Stimulated activated effector memory CD8-positive, alpha-beta T cell treated with anti-CD3 and anti-CD28 coated beads, Interleukin-12 subunit alpha, Interleukin-12 subunit beta, amount 100 ng/mL, for 72 hours (primary cell): Measurements from ENCODE around the gene ARID5B.

ENCODE experiments used
- ATAC-seq: fragments of 150-1000 bp; cut with Tn5 transposase; 2 replicates; pipeline ENCODE4 v1.10.0; 2021
- DNase-seq, 2 donors: peaks; one replicate each; pipeline ENCODE4 v3.0.0; 2021 to 2022; ENCODE audit warnings: low spot score in 2 of 2
- H3K27ac Mint-ChIP-seq: one replicate; pipeline ENCODE4 v1.8.0; 2022; ENCODE audit warnings: mild to moderate bottlenecking, mixed read lengths
- H3K36me3 Mint-ChIP-seq: one replicate; pipeline ENCODE4 v1.8.0; 2022; ENCODE audit warnings: mild to moderate bottlenecking, mixed read lengths
- H3K4me1 Mint-ChIP-seq: one replicate; pipeline ENCODE4 v1.8.0; 2022; ENCODE audit warnings: mixed read lengths
- H3K4me3 Mint-ChIP-seq: one replicate; pipeline ENCODE4 v1.8.0; 2022; ENCODE audit warnings: mild to moderate bottlenecking, mixed read lengths
- H3K9me3 Mint-ChIP-seq: one replicate; pipeline ENCODE4 v1.8.0; 2022; ENCODE audit warnings: mixed read lengths

ARID5B gene

DNA sequence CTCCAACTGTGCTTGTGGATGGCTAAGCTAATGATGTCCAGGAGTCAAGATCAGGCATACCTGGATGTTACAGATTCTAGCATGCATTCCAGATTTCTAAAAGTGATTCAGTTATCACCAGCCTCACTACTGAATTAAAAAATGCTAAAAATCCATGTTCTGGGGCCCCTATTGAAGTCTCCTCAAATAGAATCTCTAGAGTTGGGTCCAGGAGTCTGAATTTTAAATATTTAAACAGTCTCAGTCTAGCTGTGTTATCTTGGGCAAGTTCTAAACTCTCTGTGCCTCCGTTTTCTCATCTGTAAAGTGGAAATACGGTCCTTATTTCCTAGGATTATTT is 5.0 kb downstream of the ARID5B start:
- Mint-ChIP-seq H3K27ac (no peak overlapping the region), H3K4me1 (peaks cover 25% of the 10 kb centered on the region), H3K36me3 (peaks cover 69% of the 10 kb centered on the region), H3K4me3 (no peak overlapping the region), H3K9me3 (no peaks in the 10 kb centered on the region)
- ATAC-seq (no peak), DNase-seq (no peak)

DNA sequence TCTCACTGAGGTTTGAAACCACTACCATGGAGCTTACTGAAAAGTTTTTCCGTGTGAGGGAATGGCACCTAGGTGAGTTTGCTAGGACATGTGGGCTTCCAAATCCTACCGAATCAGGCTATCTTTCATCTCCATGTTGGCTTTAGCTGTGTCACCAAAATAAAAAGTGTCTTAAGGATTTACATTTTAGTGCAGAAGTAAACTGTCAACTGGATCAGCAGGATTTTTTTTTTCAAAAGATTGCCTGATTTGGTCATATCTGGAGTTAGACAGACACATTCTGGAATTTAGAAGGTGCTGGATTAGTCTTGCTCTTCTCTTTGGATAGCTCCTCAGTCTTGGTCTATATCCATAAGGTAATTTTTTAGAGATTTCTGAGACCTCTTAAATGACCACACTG is 5.5 kb downstream of the ARID5B start:
- H3K4me3 Mint-ChIP-seq = no peak overlapping the region
- DNase-seq (no peak), ATAC-seq (no peak)
- peaks cover 28% of the 10 kb centered on the region for H3K4me1 Mint-ChIP-seq
- H3K36me3 Mint-ChIP-seq = peaks cover 68% of the 10 kb centered on the region
- no peaks in the 10 kb centered on the region for H3K9me3 Mint-ChIP-seq
- no peak overlapping the region for H3K27ac Mint-ChIP-seq

- H3K4me1 Mint-ChIP-seq = peaks cover 28% of the 10 kb centered on the region
- ATAC-seq = no peak
- no peaks in the 10 kb centered on the region for H3K9me3 Mint-ChIP-seq
- H3K36me3 Mint-ChIP-seq = peaks cover 63% of the 10 kb centered on the region
- no peak overlapping the region for H3K4me3 Mint-ChIP-seq
- no peak overlapping the region for H3K27ac Mint-ChIP-seq
- no peak for DNase-seq
These were observed 6.1 kb downstream of the ARID5B start for GRCh38 chr10:61907587-61907986.

DNA sequence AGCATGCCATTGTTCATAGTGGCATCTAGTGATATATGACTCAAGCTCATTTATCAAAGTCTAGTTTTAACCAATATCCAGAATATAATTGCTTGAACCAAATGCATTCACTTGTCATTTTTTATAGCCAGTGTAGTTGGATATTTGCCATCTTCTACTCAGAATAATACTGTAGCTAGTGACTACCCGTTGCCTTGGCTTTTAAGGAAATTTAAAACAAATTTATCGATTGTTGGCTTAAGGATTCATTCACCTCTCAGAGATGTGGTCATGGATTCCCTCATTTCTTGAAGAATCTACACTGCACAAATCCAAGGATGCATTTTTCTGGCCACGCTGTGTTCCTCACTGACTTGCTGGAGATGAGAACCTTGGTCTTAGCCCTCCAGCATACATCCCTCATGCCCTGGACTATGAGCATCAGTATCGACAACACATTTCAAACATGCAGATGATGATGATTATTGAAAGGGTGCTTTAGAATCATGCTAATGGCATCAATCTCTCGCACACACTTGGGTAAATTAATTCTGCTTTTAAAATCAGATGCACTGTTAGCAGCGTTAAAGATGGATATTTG is 8.8 kb downstream of the ARID5B start:
- no peak overlapping the region for H3K4me3 Mint-ChIP-seq
- no peak overlapping the region for H3K27ac Mint-ChIP-seq
- DNase-seq (no peak), ATAC-seq (no peak)
- H3K4me1 Mint-ChIP-seq = peaks cover 19% of the 10 kb centered on the region
- no peaks in the 10 kb centered on the region for H3K9me3 Mint-ChIP-seq
- peaks cover 62% of the 10 kb centered on the region for H3K36me3 Mint-ChIP-seq

DNA sequence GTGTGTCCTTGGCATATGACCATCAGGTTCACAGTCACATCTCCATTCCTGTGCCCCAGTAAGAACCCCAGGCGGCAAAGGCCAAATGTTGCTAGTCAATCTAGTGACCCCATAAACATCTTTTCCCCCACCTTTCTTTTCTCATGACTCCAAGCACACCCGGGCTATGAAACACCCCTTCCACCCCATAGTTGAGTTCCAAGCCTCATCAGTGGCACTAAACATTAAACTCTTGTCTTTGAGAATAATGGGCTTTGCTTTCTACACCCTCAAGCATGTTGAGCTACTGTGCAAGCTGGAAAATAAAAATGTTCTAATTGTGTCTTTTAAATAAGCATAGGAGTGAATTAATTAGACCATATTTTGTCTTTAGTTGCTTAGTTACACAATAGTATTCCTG is 9.4 kb downstream of the ARID5B start:
- Mint-ChIP-seq H3K27ac (no peak overlapping the region), H3K36me3 (peaks cover 63% of the 10 kb centered on the region), H3K4me1 (peaks cover 14% of the 10 kb centered on the region), H3K9me3 (no peaks in the 10 kb centered on the region), H3K4me3 (no peak overlapping the region)
- no peak for DNase-seq
- no peak for ATAC-seq

DNA sequence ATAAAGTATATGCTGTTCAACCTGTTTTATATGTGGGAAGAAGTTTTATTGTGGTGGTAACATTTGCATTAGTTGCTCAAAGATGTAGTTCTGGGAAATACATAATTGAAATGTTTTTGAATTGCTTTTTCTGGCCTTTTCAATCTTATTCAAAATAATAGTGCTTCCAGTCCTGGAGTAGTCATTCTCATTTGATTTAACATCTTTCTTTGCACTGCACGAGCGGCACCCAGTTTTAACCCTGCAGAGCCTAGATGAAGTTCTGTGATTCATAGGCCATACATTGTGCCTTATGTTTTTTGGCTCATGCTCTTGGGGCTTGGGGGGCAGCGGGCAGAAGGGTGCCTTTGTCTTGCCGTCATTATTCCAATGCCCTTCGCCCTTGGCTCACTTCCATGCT is 9.9 kb downstream of the ARID5B start:
- no peak for ATAC-seq
- Mint-ChIP-seq H3K27ac (no peak overlapping the region), H3K36me3 (peaks cover 68% of the 10 kb centered on the region), H3K4me1 (peaks cover 12% of the 10 kb centered on the region), H3K4me3 (no peak overlapping the region), H3K9me3 (no peaks in the 10 kb centered on the region)
- no peak for DNase-seq

GRCh38 chr10:61912981-61913380 is 11.5 kb downstream of the ARID5B start:
- DNase-seq = no peak
- peaks cover 72% of the 10 kb centered on the region for H3K36me3 Mint-ChIP-seq
- H3K4me1 Mint-ChIP-seq = peaks cover 20% of the 10 kb centered on the region
- no peak for ATAC-seq
- H3K27ac Mint-ChIP-seq = no peak overlapping the region
- no peak overlapping the region for H3K4me3 Mint-ChIP-seq
- peaks cover 5% of the 10 kb centered on the region for H3K9me3 Mint-ChIP-seq

- no peak for ATAC-seq
- peaks cover 31% of the 10 kb centered on the region for H3K4me1 Mint-ChIP-seq
- no peak overlapping the region for H3K4me3 Mint-ChIP-seq
- no peak for DNase-seq
- H3K27ac Mint-ChIP-seq = no peak overlapping the region
- peaks cover 5% of the 10 kb centered on the region for H3K9me3 Mint-ChIP-seq
- H3K36me3 Mint-ChIP-seq = peaks cover 72% of the 10 kb centered on the region
These were observed 16.6 kb downstream of the ARID5B start for GRCh38 chr10:61918140-61918539.

DNA sequence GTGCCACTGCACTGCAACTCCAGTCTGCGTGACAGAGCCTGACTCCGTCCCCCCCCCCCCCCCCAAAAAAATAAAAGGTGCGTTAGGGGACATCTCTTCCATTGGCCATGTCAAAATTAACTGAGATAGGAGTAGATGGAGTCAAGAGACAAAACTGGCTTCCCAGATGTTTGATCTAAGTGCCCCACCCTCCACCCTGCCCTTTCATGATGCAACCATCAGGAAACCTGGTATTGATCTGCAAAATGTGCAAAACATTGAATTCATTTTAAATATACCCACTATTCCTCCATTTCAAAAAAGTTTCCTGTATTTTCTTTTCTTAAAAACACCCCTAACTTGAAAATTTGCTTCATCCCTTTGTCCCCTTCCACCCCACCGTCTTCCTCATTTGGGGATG is 17.5 kb downstream of the ARID5B start:
- Mint-ChIP-seq H3K9me3 (peaks cover 5% of the 10 kb centered on the region), H3K4me1 (peaks cover 38% of the 10 kb centered on the region)

GRCh38 chr10:61919646-61920215 is 18.2 kb downstream of the ARID5B start:
- H3K9me3 Mint-ChIP-seq = peaks cover 5% of the 10 kb centered on the region
- no peak for ATAC-seq
- H3K4me3 Mint-ChIP-seq = no peak overlapping the region
- H3K36me3 Mint-ChIP-seq = peaks cover 74% of the 10 kb centered on the region
- no peak for DNase-seq
- H3K4me1 Mint-ChIP-seq = peaks cover 38% of the 10 kb centered on the region
- no peak overlapping the region for H3K27ac Mint-ChIP-seq

More for the DNA sequence above, 17.5 kb downstream of the ARID5B start:
- Mint-ChIP-seq H3K4me3 (no peak overlapping the region), H3K36me3 (peaks cover 72% of the 10 kb centered on the region), H3K27ac (no peak overlapping the region)
- DNase-seq (no peak), ATAC-seq (no peak)

DNA sequence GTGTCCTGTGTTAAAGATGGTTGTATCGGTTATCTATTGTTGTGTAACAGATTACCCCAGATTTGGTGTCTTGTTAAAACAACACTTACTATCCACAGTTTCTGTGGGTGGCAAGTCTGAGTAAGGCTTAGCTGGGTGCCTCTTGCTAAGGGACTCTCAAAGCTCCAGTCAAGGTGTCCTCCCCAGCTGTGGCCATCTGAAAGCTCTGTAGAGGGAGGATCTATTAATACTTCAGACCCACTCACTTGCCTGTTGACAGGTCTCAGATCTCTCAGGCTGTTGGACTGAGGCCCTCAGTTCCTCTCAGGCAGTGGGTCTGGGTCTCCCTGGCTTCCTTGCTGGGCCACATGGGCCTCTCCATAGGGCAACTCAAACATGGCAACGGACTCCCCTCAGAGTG is 19.6 kb downstream of the ARID5B start:
- peaks cover 76% of the 10 kb centered on the region for H3K36me3 Mint-ChIP-seq
- DNase-seq (no peak), ATAC-seq (no peak)
- H3K27ac Mint-ChIP-seq = no peak overlapping the region
- no peak overlapping the region for H3K4me3 Mint-ChIP-seq
- peaks cover 5% of the 10 kb centered on the region for H3K9me3 Mint-ChIP-seq
- H3K4me1 Mint-ChIP-seq = peaks cover 38% of the 10 kb centered on the region

DNA sequence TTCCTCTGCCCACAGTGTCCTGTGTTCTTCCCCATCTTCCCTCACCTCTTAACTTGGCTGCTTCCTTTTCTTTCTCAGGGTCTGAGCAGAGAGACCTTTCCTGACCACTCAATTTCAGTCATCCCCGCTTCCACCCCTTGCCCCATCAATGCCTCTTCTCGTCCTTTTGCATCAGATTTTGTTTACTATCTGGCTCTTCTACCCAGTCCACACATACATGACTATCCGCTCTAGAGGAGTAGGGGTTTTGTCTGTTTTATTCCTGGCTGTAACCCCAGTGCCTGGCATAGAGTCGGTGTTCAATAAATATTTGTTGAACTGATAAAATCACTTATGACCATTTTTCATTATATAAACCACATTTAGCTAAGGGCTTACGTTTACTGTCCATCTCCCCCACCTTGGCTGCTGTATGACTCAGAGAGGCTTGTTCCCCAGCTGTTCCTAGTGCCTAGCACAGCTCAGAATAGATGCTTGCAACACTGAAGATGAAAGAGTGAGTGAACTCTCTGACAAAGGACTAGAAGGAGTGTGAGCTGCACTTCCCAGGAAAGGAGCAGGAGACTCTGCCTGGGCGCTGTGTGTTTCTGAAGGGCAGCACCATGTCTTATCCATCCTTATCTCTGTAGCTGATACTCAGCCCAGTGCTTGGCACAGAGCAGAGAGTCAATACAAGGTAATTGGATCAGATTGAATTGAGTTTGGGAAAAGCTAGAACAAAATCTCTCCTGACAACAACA is 21.9 kb downstream of the ARID5B start:
- ATAC-seq (no peak), DNase-seq (no peak)
- Mint-ChIP-seq H3K27ac (peak overlapping the region; percentile 4), H3K36me3 (peaks cover 74% of the 10 kb centered on the region), H3K4me3 (no peak overlapping the region), H3K4me1 (peaks cover 27% of the 10 kb centered on the region), H3K9me3 (no peaks in the 10 kb centered on the region)

- Mint-ChIP-seq H3K9me3 (no peaks in the 10 kb centered on the region), H3K4me3 (no peak overlapping the region), H3K27ac (peak overlapping the region; percentile 4), H3K4me1 (peaks cover 29% of the 10 kb centered on the region), H3K36me3 (peaks cover 73% of the 10 kb centered on the region)
- no peak for DNase-seq
- ATAC-seq = no peak
These were observed 22.4 kb downstream of the ARID5B start for GRCh38 chr10:61923950-61924274.

DNA sequence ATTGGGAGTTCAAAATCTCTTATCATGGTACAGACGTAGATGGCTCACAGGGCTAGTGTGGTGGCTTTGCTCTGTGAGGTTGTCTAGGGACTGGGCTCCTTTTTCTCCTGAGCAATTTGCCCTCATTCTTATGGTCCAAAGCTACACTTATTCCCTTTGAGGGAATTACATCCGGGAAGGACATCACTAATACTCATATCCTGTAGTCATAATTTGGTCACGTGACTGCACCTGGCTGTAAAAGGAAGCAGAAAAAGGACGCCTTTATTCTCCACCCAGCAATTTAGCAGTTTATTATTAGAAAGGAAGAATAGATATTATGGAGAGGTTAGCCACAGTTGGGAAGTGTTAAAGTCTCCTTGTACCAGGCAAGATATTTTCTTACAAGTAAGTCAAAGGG is 28.1 kb downstream of the ARID5B start:
- H3K4me1 Mint-ChIP-seq = peaks cover 25% of the 10 kb centered on the region
- DNase-seq = no peak
- peaks cover 27% of the 10 kb centered on the region for H3K36me3 Mint-ChIP-seq
- H3K27ac Mint-ChIP-seq = no peak overlapping the region
- no peaks in the 10 kb centered on the region for H3K9me3 Mint-ChIP-seq
- no peak for ATAC-seq
- H3K4me3 Mint-ChIP-seq = no peak overlapping the region

DNA sequence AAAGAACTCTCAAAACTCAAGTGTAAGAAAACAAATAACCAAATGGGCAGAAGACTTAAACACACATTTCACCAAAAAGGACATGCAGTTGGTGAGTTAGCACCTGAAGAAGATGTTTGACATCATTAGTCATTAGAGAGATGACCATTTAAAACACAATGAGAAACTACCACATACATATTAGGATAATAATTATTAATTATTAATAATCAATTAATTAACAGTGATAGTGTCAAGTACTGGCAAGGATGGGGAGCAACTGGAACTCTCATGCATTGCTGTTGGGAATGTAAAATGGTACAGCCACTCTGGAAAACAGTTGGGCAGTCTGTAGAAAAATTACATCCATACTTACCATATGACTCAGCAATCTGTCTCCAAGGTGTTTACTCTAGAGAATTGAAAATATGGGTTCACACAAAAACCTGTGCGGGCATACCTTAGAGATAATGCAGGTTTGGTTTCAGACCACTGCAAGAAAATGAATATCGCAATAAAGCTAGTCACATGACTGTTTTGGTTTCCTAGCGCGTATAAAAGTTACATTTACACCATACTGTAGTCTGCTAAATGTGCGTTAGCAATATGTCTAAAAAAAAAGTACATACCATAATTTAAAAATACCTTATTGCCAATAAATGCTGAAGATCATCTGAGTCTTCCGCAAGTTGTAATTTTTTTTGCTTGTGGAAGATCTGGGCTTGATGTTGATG is 30.3 kb downstream of the ARID5B start:
- DNase-seq = no peak
- Mint-ChIP-seq H3K27ac (no peak overlapping the region), H3K9me3 (no peaks in the 10 kb centered on the region), H3K4me3 (no peak overlapping the region), H3K4me1 (peaks cover 33% of the 10 kb centered on the region), H3K36me3 (peaks cover 10% of the 10 kb centered on the region)
- no peak for ATAC-seq
